ENCODE data around the gene ATG9A.

The ATG9A gene

GRCh38 chr2:219184121-219184520 lies 45.3 kb downstream of the ATG9A start:
- Histone ChIP-seq H3K27ac (ENCODE audit: low read depth in 2 of 2, low read length in 2 of 2) (peak overlapping the region; percentile 81 to 83), H3K36me3 (ENCODE audit: control insufficient read depth in 2 of 2, insufficient read depth in 2 of 2, low read length in 2 of 2) (peaks cover 45 to 50% of the 10 kb centered on the region in 2 donors), H3K27me3 (ENCODE audit: control insufficient read depth in 2 of 2, insufficient read depth in 2 of 2, low read length in 2 of 2) (no peaks in the 10 kb centered on the region), H3K9me3 (ENCODE audit: control insufficient read depth in 2 of 2, low read length in 2 of 2) (no peaks in the 10 kb centered on the region), H3K4me1 (ENCODE audit: control insufficient read depth in 2 of 2, insufficient read depth in 2 of 2, low read length in 2 of 2) (peaks cover 19 to 23% of the 10 kb centered on the region in 2 donors), H3K9ac (ENCODE audit: low read depth in 1 of 2, low read length in 2 of 2) (no peak overlapping the region), H3K4me3 (ENCODE audit: low read length in 2 of 2) (no peak overlapping the region)

GRCh38 chr2:219183151-219183772 lies 46.2 kb downstream of the ATG9A start:
- H3K4me1 ChIP-seq (ENCODE audit: control insufficient read depth in 2 of 2, insufficient read depth in 2 of 2, low read length in 2 of 2) = peaks cover 24 to 29% of the 10 kb centered on the region in 2 donors
- H3K9me3 ChIP-seq (ENCODE audit: control insufficient read depth in 2 of 2, low read length in 2 of 2) = no peaks in the 10 kb centered on the region
- peak overlapping the region; percentile 81 to 83 for H3K27ac ChIP-seq (ENCODE audit: low read depth in 2 of 2, low read length in 2 of 2)
- peak overlapping the region in 1 of 2 donors; percentile 26 for H3K4me3 ChIP-seq (ENCODE audit: low read length in 2 of 2)
- H3K27me3 ChIP-seq (ENCODE audit: control insufficient read depth in 2 of 2, insufficient read depth in 2 of 2, low read length in 2 of 2) = no peaks in the 10 kb centered on the region
- peaks cover 45 to 50% of the 10 kb centered on the region in 2 donors for H3K36me3 ChIP-seq (ENCODE audit: control insufficient read depth in 2 of 2, insufficient read depth in 2 of 2, low read length in 2 of 2)
- peak overlapping the region; percentile 26 to 31 for H3K9ac ChIP-seq (ENCODE audit: low read depth in 1 of 2, low read length in 2 of 2)

DNA sequence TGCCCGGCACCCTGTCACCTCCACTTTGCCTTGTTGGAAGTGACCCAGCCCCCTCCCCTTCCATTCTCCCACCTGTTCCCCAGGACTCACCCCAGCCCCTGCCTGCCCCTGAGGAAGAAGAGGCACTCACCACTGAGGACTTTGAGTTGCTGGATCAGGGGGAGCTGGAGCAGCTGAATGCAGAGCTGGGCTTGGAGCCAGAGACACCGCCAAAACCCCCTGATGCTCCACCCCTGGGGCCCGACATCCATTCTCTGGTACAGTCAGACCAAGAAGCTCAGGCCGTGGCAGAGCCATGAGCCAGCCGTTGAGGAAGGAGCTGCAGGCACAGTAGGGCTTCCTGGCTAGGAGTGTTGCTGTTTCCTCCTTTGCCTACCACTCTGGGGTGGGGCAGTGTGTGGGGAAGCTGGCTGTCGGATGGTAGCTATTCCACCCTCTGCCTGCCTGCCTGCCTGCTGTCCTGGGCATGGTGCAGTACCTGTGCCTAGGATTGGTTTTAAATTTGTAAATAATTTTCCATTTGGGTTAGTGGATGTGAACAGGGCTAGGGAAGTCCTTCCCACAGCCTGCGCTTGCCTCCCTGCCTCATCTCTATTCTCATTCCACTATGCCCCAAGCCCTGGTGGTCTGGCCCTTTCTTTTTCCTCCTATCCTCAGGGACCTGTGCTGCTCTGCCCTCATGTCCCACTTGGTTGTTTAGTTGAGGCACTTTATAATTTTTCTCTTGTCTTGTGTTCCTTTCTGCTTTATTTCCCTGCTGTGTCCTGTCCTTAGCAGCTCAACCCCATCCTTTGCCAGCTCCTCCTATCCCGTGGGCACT lies 46.9 kb downstream of the ATG9A start:
- no peaks in the 10 kb centered on the region for H3K9me3 ChIP-seq (ENCODE audit: control insufficient read depth in 2 of 2, low read length in 2 of 2)
- peak overlapping the region; percentile 10 to 42 for H3K9ac ChIP-seq (ENCODE audit: low read depth in 1 of 2, low read length in 2 of 2)
- peaks cover 24 to 29% of the 10 kb centered on the region in 2 donors for H3K4me1 ChIP-seq (ENCODE audit: control insufficient read depth in 2 of 2, insufficient read depth in 2 of 2, low read length in 2 of 2)
- peak overlapping the region in 1 of 2 donors; percentile 26 for H3K4me3 ChIP-seq (ENCODE audit: low read length in 2 of 2)
- peaks cover 45 to 50% of the 10 kb centered on the region in 2 donors for H3K36me3 ChIP-seq (ENCODE audit: control insufficient read depth in 2 of 2, insufficient read depth in 2 of 2, low read length in 2 of 2)
- H3K27ac ChIP-seq (ENCODE audit: low read depth in 2 of 2, low read length in 2 of 2) = peak overlapping the region; percentile 81 to 83
- H3K27me3 ChIP-seq (ENCODE audit: control insufficient read depth in 2 of 2, insufficient read depth in 2 of 2, low read length in 2 of 2) = no peaks in the 10 kb centered on the region

DNA sequence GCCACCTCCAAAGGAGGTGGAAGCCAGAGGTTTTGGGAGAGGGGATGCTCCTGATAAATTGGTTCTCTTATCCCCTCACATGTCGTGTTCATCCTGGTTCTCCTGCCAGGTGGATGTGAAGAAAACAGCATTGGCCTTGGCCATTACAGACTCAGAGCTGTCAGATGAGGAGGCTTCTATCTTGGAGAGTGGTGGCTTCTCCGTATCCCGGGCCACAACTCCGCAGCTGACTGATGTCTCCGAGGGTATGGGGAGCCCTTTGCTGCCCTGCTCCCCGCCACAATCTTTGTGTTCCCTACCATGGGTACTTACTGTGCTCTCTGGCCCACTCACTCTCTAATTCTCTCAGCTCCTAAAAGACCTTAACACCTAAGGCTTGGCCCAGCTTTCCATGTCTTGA lies 47.9 kb downstream of the ATG9A start:
- Histone ChIP-seq H3K9ac (ENCODE audit: low read depth in 1 of 2, low read length in 2 of 2) (no peak overlapping the region), H3K4me1 (ENCODE audit: control insufficient read depth in 2 of 2, insufficient read depth in 2 of 2, low read length in 2 of 2) (peaks cover 24 to 29% of the 10 kb centered on the region in 2 donors), H3K36me3 (ENCODE audit: control insufficient read depth in 2 of 2, insufficient read depth in 2 of 2, low read length in 2 of 2) (peaks cover 45 to 50% of the 10 kb centered on the region in 2 donors), H3K27ac (ENCODE audit: low read depth in 2 of 2, low read length in 2 of 2) (no peak overlapping the region), H3K4me3 (ENCODE audit: low read length in 2 of 2) (no peak overlapping the region), H3K9me3 (ENCODE audit: control insufficient read depth in 2 of 2, low read length in 2 of 2) (no peaks in the 10 kb centered on the region), H3K27me3 (ENCODE audit: control insufficient read depth in 2 of 2, insufficient read depth in 2 of 2, low read length in 2 of 2) (no peaks in the 10 kb centered on the region)

- no peak overlapping the region for H3K4me3 ChIP-seq (ENCODE audit: low read length in 2 of 2)
- no peaks in the 10 kb centered on the region for H3K27me3 ChIP-seq (ENCODE audit: control insufficient read depth in 2 of 2, insufficient read depth in 2 of 2, low read length in 2 of 2)
- H3K4me1 ChIP-seq (ENCODE audit: control insufficient read depth in 2 of 2, insufficient read depth in 2 of 2, low read length in 2 of 2) = peaks cover 25 to 32% of the 10 kb centered on the region in 2 donors
- no peak overlapping the region for H3K9ac ChIP-seq (ENCODE audit: low read depth in 1 of 2, low read length in 2 of 2)
- H3K36me3 ChIP-seq (ENCODE audit: control insufficient read depth in 2 of 2, insufficient read depth in 2 of 2, low read length in 2 of 2) = peaks cover 45 to 50% of the 10 kb centered on the region in 2 donors
- no peak overlapping the region for H3K27ac ChIP-seq (ENCODE audit: low read depth in 2 of 2, low read length in 2 of 2)
- no peaks in the 10 kb centered on the region for H3K9me3 ChIP-seq (ENCODE audit: control insufficient read depth in 2 of 2, low read length in 2 of 2)
Observed at GRCh38 chr2:219180961-219181360, 48.5 kb downstream of the ATG9A start.

- Histone ChIP-seq H3K4me3 (ENCODE audit: low read length in 2 of 2) (peak overlapping the region in 1 of 2 donors; percentile 95), H3K27me3 (ENCODE audit: control insufficient read depth in 2 of 2, insufficient read depth in 2 of 2, low read length in 2 of 2) (no peaks in the 10 kb centered on the region), H3K27ac (ENCODE audit: low read depth in 2 of 2, low read length in 2 of 2) (no peak overlapping the region)
Observed at GRCh38 chr2:219179601-219180465, 49.6 kb downstream of the ATG9A start.

GRCh38 chr2:219178377-219179175 lies 50.9 kb downstream of the ATG9A start:
- peak overlapping the region; percentile 95 to 98 for H3K4me3 ChIP-seq (ENCODE audit: low read length in 2 of 2)
- peak overlapping the region; percentile 78 to 97 for H3K9ac ChIP-seq (ENCODE audit: low read depth in 1 of 2, low read length in 2 of 2)
- H3K27me3 ChIP-seq (ENCODE audit: control insufficient read depth in 2 of 2, insufficient read depth in 2 of 2, low read length in 2 of 2) = no peaks in the 10 kb centered on the region
- peaks cover 36 to 37% of the 10 kb centered on the region in 2 donors for H3K4me1 ChIP-seq (ENCODE audit: control insufficient read depth in 2 of 2, insufficient read depth in 2 of 2, low read length in 2 of 2)
- peaks cover 50 to 53% of the 10 kb centered on the region in 2 donors for H3K36me3 ChIP-seq (ENCODE audit: control insufficient read depth in 2 of 2, insufficient read depth in 2 of 2, low read length in 2 of 2)
- no peaks in the 10 kb centered on the region for H3K9me3 ChIP-seq (ENCODE audit: control insufficient read depth in 2 of 2, low read length in 2 of 2)
- peak overlapping the region; percentile 88 to 99 for H3K27ac ChIP-seq (ENCODE audit: low read depth in 2 of 2, low read length in 2 of 2)

More at GRCh38 chr2:219179601-219180465, 49.6 kb downstream of the ATG9A start:
- Histone ChIP-seq H3K4me1 (ENCODE audit: control insufficient read depth in 2 of 2, insufficient read depth in 2 of 2, low read length in 2 of 2) (peaks cover 33 to 39% of the 10 kb centered on the region in 2 donors), H3K9ac (ENCODE audit: low read depth in 1 of 2, low read length in 2 of 2) (no peak overlapping the region), H3K9me3 (ENCODE audit: control insufficient read depth in 2 of 2, low read length in 2 of 2) (no peaks in the 10 kb centered on the region), H3K36me3 (ENCODE audit: control insufficient read depth in 2 of 2, insufficient read depth in 2 of 2, low read length in 2 of 2) (peaks cover 48 to 53% of the 10 kb centered on the region in 2 donors)

- H3K27ac ChIP-seq (ENCODE audit: low read depth in 2 of 2, low read length in 2 of 2) = peak within 1 kb of the TSS; percentile 99 to 100
- H3K9ac ChIP-seq (ENCODE audit: low read depth in 1 of 2, low read length in 2 of 2) = peak within 1 kb of the TSS; percentile 97 to 98
- peaks cover 30% of the 10 kb centered on the region in 2 donors for H3K4me1 ChIP-seq (ENCODE audit: control insufficient read depth in 2 of 2, insufficient read depth in 2 of 2, low read length in 2 of 2)
- H3K9me3 ChIP-seq (ENCODE audit: control insufficient read depth in 2 of 2, low read length in 2 of 2) = no peaks in the 10 kb centered on the region
- peaks cover 50 to 53% of the 10 kb centered on the region in 2 donors for H3K36me3 ChIP-seq (ENCODE audit: control insufficient read depth in 2 of 2, insufficient read depth in 2 of 2, low read length in 2 of 2)
- H3K27me3 ChIP-seq (ENCODE audit: control insufficient read depth in 2 of 2, insufficient read depth in 2 of 2, low read length in 2 of 2) = no peaks in the 10 kb centered on the region
- peak within 1 kb of the TSS; percentile 95 to 98 for H3K4me3 ChIP-seq (ENCODE audit: low read length in 2 of 2)
Observed at GRCh38 chr2:219177552-219178376, 51.7 kb downstream of the ATG9A start, which contains the start of gene RETREG2. RETREG2 (plus strand) TSS chr2:219178275; CDS start chr2:219178353, 78 bp downstream.

All from mucosa of rectum (tissue), 2 donors.